HepG2 (cell line): Measurements from ENCODE around the gene PPRC1. TPM values are rescaled to one million over a fixed set of nuclear protein-coding genes. Genes with fewer than 3 reads are reported as not detected.
A peak's percentile ranks its signal among the peaks of the same experiment; 100 is the strongest.

Source experiments
- ATF1 ChIP-seq: IDR thresholded peaks from 2 replicates; pipeline ENCODE4 v1.6.1; 2016; ENCODE audit warnings: mild to moderate bottlenecking, control low read depth
- FUBP1 ChIP-seq: sonication (generic); formaldehyde crosslinking; IDR thresholded peaks from 2 replicates; pipeline ENCODE4 v1.5.1; 2020; ENCODE audit warnings: missing genetic modification reagents, mild to moderate bottlenecking, borderline replicate concordance
- HIVEP1 ChIP-seq: sonication (generic); formaldehyde crosslinking; IDR thresholded peaks from 2 replicates; pipeline ENCODE4 v1.4.0; 2020; ENCODE audit warnings: mild to moderate bottlenecking, missing genetic modification reagents
- KMT2B ChIP-seq: IDR thresholded peaks from 2 replicates; pipeline ENCODE4 v1.6.1; 2016; ENCODE audit warnings: missing genetic modification reagents, missing compliant biosample characterization
- NFE2L2 ChIP-seq: fragments of 150-350 bp; IDR thresholded peaks from 2 replicates; pipeline ENCODE4 v1.6.1; 2014; ENCODE audit warnings: low read length
- RBM22 ChIP-seq: fragments of 200-400 bp; formaldehyde crosslinking; optimal IDR thresholded peaks from 2 replicates; pipeline ENCODE3; 2017; ENCODE audit warnings: mild to moderate bottlenecking, low read length, moderate library complexity
- RBM39 ChIP-seq: fragments of 200-400 bp; formaldehyde crosslinking; IDR thresholded peaks from one replicate; pipeline ENCODE4 v1.6.1; 2018; ENCODE audit warnings: antibody characterized with exemption, mild to moderate bottlenecking, low read depth, low read length; ENCODE audit not compliant: poor library complexity, severe bottlenecking
- SCMH1 ChIP-seq: sonication (generic); formaldehyde crosslinking; IDR thresholded peaks from 2 replicates; pipeline ENCODE4 v1.9.0; 2021; ENCODE audit warnings: missing genetic modification reagents, mild to moderate bottlenecking, borderline replicate concordance
- SIX1 ChIP-seq: sonication (generic); formaldehyde crosslinking; IDR thresholded peaks from 2 replicates; pipeline ENCODE4 v1.4.0; 2020; ENCODE audit warnings: missing genetic modification reagents, borderline replicate concordance
- ZMYM4 ChIP-seq: sonication (generic); formaldehyde crosslinking; IDR thresholded peaks from 2 replicates; pipeline ENCODE4 v1.8.1; 2023; ENCODE audit warnings: mild to moderate bottlenecking, missing genetic modification reagents
- ZNF672 ChIP-seq: sonication (generic); formaldehyde crosslinking; IDR thresholded peaks from 2 replicates; pipeline ENCODE4 v1.8.1; 2022; ENCODE audit warnings: missing genetic modification reagents
- ZNF768 ChIP-seq: sonication (generic); formaldehyde crosslinking; IDR thresholded peaks from 2 replicates; pipeline ENCODE4 v1.4.0; 2020; ENCODE audit warnings: missing genetic modification reagents
- ZNF883 ChIP-seq: sonication (generic); formaldehyde crosslinking; IDR thresholded peaks from 2 replicates; pipeline ENCODE4 v1.5.1; 2020; ENCODE audit warnings: mild to moderate bottlenecking, missing genetic modification reagents; ENCODE audit errors: not compliant biosample characterization
- ZSCAN29 ChIP-seq: sonication (generic); formaldehyde crosslinking; conservative IDR thresholded peaks from 2 replicates; pipeline ENCODE4 v1.4.0; 2020; ENCODE audit warnings: mild to moderate bottlenecking, missing genetic modification reagents
- polyA plus RNA-seq, 8 experiments: library from polyadenylated mRNA; depleted of rRNA in 3 of 8; stranded (reverse) in 7 of 8; unstranded in 1 of 8; fragments of >200 nt; fragmentation: Illumina TruSeq in 4 of 8; extraction: Trizol in 4 of 8; gene quantifications; 2 replicates each; pipeline versions ENCODE4 v1.2.1 to v1.2.3, GENCODE V29; 2011 to 2016; ENCODE audit warnings: low read depth in 4 of 8, missing spikeins in 1 of 8, mixed read lengths in 1 of 8; ENCODE audit not compliant: insufficient read depth in 1 of 8
- total RNA-seq, 5 experiments: library from RNA; depleted of rRNA; stranded (reverse); fragments of >200 nt; fragmentation: Illumina TruSeq; extraction: Trizol; gene quantifications; 2 replicates each; pipeline ENCODE4 v1.2.3, GENCODE V29; 2016; ENCODE audit warnings: low read depth in 1 of 5
- TF ChIP-seq, protein P1 (sequence below), 2 experiments: fragments of 450-650 bp in 1 of 2; sonication (generic) in 1 of 2; formaldehyde crosslinking in 1 of 2; IDR thresholded peaks; 2 replicates each; pipeline versions ENCODE4 v1.6.1 to v1.8.0; 2016 to 2022; ENCODE audit warnings: antibody characterized with exemption in 1 of 2, mild to moderate bottlenecking in 1 of 2, missing genetic modification reagents in 1 of 2
- TF ChIP-seq, protein P2 (sequence below): sonication (generic); formaldehyde crosslinking; conservative IDR thresholded peaks from 2 replicates; pipeline ENCODE4 v1.4.0; 2020; ENCODE audit warnings: missing genetic modification reagents

Gene PPRC1
- total and polyA plus RNA-seq, 2 of the 13 experiments (the other 11 are each of a cell fraction or from before 2014, with no cell fraction given) = 18.7 to 24.2 TPM

DNA sequence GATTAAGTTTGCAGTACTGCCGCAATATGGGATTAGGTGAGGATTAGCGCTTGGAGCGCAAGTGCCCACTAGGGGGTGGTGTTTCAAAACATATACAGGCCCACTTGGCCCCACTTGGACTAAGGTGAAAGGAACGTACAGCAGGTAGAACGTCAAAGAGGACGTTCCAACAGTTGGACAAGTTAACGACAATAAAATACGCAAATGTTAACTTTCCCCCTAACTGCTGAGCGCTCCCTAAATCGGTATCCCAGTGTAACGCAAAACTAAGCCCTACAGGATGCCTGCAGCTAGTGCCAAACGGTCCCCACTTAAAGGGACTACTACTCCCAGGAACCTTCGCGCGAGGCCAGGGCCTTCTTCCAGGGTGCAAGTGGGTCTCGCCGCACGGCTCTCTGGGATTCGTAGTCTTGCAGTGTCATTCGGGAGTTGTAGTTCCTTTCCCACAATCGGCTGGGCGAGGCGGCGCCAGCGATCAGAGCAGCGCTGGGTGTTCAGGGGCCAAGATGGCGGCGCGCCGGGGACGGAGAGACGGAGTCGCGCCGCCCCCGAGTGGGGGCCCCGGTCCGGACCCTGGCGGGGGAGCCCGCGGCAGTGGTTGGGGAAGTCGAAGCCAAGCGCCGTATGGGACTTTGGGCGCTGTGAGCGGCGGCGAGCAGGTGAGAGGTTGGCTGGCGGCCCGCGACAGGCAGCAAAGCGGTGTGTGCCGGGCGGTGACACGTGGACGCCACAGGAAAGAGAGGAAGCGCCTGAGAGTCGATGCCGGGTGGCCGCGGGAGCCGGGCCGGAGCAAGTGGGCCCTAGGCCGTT, at the start of gene PPRC1 (continued):
- TF ChIP-seq, protein P1, sequence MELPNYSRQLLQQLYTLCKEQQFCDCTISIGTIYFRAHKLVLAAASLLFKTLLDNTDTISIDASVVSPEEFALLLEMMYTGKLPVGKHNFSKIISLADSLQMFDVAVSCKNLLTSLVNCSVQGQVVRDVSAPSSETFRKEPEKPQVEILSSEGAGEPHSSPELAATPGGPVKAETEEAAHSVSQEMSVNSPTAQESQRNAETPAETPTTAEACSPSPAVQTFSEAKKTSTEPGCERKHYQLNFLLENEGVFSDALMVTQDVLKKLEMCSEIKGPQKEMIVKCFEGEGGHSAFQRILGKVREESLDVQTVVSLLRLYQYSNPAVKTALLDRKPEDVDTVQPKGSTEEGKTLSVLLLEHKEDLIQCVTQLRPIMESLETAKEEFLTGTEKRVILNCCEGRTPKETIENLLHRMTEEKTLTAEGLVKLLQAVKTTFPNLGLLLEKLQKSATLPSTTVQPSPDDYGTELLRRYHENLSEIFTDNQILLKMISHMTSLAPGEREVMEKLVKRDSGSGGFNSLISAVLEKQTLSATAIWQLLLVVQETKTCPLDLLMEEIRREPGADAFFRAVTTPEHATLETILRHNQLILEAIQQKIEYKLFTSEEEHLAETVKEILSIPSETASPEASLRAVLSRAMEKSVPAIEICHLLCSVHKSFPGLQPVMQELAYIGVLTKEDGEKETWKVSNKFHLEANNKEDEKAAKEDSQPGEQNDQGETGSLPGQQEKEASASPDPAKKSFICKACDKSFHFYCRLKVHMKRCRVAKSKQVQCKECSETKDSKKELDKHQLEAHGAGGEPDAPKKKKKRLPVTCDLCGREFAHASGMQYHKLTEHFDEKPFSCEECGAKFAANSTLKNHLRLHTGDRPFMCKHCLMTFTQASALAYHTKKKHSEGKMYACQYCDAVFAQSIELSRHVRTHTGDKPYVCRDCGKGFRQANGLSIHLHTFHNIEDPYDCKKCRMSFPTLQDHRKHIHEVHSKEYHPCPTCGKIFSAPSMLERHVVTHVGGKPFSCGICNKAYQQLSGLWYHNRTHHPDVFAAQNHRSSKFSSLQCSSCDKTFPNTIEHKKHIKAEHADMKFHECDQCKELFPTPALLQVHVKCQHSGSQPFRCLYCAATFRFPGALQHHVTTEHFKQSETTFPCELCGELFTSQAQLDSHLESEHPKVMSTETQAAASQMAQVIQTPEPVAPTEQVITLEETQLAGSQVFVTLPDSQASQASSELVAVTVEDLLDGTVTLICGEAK (IDR thresholded peaks at IDR 0.05) = no peak
- TF ChIP-seq, protein P1 (CRISPR knock-in tag; IDR thresholded peaks at IDR 0.05) = peak; percentile 36; the same call in 1 of the 2 replicates
- peak; percentile 15; the same call in 1 of the 2 replicates for TF ChIP-seq SIX1 (CRISPR knock-in tag)
- 0 out of 2 replicates have a peak, but pooled peaks have one; percentile 13 for TF ChIP-seq HIVEP1
- TF ChIP-seq ZNF883 (CRISPR knock-in tag) = peak; percentile 69
- TF ChIP-seq ZNF672 = no peak
- 0 out of 2 replicates have a peak, but pooled peaks have one; percentile 62 for TF ChIP-seq FUBP1 (CRISPR knock-in tag)
- TF ChIP-seq ZNF768 (CRISPR knock-in tag) = no peak; the same call in 1 of the 2 replicates
- TF ChIP-seq ZSCAN29 (CRISPR knock-in tag) = no peak
- TF ChIP-seq ZMYM4 = peak; percentile 68
- peak; percentile 9; the same call in 1 of the 2 replicates for TF ChIP-seq NFE2L2
- no peak for TF ChIP-seq RBM39
- TF ChIP-seq KMT2B (CRISPR knock-in tag) = peak; percentile 65
- TF ChIP-seq RBM22 = no peak
- TF ChIP-seq ATF1 (CRISPR knock-in tag) = peak; percentile 60; the same call in 1 of the 2 replicates
- TF ChIP-seq, protein P2, sequence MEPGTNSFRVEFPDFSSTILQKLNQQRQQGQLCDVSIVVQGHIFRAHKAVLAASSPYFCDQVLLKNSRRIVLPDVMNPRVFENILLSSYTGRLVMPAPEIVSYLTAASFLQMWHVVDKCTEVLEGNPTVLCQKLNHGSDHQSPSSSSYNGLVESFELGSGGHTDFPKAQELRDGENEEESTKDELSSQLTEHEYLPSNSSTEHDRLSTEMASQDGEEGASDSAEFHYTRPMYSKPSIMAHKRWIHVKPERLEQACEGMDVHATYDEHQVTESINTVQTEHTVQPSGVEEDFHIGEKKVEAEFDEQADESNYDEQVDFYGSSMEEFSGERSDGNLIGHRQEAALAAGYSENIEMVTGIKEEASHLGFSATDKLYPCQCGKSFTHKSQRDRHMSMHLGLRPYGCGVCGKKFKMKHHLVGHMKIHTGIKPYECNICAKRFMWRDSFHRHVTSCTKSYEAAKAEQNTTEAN (CRISPR knock-in tag) = no peak
- no peak for TF ChIP-seq SCMH1 (CRISPR knock-in tag)
